GM12801 (cell line): ENCODE results near the gene SFRP5.

Experiments
- CTCF ChIP-seq: IDR thresholded peaks from one replicate; pipeline ENCODE4 v1.5.1; 2011; ENCODE audit warnings: control low read depth; ENCODE audit not compliant: insufficient read length; ENCODE audit errors: extremely low read depth

Gene SFRP5

GRCh38 chr10:97778452-97779302, 6.9 kb upstream of the SFRP5 start:
- no peak for TF ChIP-seq CTCF

- TF ChIP-seq CTCF: no peak
Observed at GRCh38 chr10:97777143-97777542, 5.3 kb upstream of the SFRP5 start.

GRCh38 chr10:97774811-97775294, 3.1 kb upstream of the SFRP5 start:
- TF ChIP-seq CTCF: no peak

- TF ChIP-seq CTCF: no peak
Observed at GRCh38 chr10:97773096-97773495, 1.3 kb upstream of the SFRP5 start.

GRCh38 chr10:97771055-97771891, 526 bp downstream of the SFRP5 start:
- TF ChIP-seq CTCF: no peak

- no peak for TF ChIP-seq CTCF
Observed at GRCh38 chr10:97770255-97770654, 1.5 kb downstream of the SFRP5 start.
